ENCODE results near the gene VWA3A.

- TF ChIP-seq CTCF (IDR thresholded peaks at IDR 0.05), result no peak
- TF ChIP-seq POLR2A (IDR thresholded peaks at IDR 0.05), result no peak
These were observed 91.7 kb downstream of the VWA3A start for GRCh38 chr16:22183901-22184614.

All from body of pancreas (tissue), 4 donors.